Heart left ventricle (tissue), 13 donors: ENCODE data around the gene RSPH6A.

Experiments
- CTCF ChIP-seq, 12 donors: fragments of 200-600 bp; sonication (generic) in 4 of 12; IDR thresholded peaks; one replicate each; pipeline versions ENCODE4 v1.5.0 to v1.8.0; 2018 to 2022; ENCODE audit warnings: antibody characterized with exemption in 12 of 12, mild to moderate bottlenecking in 5 of 12
- POLR2A ChIP-seq, 2 donors: fragments of 450-650 bp; IDR thresholded peaks; one replicate each; pipeline ENCODE4 v1.6.1; 2017; ENCODE audit warnings: antibody characterized with exemption in 2 of 2, mild to moderate bottlenecking in 2 of 2, moderate library complexity in 2 of 2
- donor health status: ischemic (EF 13 %, LVEDD 7.1; RV severe dilation, severe dysfunction).
- donor health status: DM: no; HTN: yes; CAD: no.
- donor health status: DM: no; HTN: no; CAD: no.
- donor health status: ischemic (EF 25% LVEDD 6.9; RV normal size, moderate dysfunction).
- donor health status: ischemic (EF 25% LVEDD 5.7; RV mildly dilated, moderate dysfunction).
- donor health status: ischemic (EF 35%, LVEDD 5.7; RV mildly dilated, moderate dysfunction).
- donor health status: nonischemic (EF 11% LVEDD 7.7; RV severe dilation, severe dysfunction).
- donor health status: DM: yes; HTN: yes; CAD: no.
- donor health status: PGD.
- donor health status: ischemic (EF 29% LVEDD 5.4; RV normal size, mild dysfunction).
- donor health status: nonischemic (EF 23%, LVEDD 6.1; RV moderate dilation, normal function).

DNA sequence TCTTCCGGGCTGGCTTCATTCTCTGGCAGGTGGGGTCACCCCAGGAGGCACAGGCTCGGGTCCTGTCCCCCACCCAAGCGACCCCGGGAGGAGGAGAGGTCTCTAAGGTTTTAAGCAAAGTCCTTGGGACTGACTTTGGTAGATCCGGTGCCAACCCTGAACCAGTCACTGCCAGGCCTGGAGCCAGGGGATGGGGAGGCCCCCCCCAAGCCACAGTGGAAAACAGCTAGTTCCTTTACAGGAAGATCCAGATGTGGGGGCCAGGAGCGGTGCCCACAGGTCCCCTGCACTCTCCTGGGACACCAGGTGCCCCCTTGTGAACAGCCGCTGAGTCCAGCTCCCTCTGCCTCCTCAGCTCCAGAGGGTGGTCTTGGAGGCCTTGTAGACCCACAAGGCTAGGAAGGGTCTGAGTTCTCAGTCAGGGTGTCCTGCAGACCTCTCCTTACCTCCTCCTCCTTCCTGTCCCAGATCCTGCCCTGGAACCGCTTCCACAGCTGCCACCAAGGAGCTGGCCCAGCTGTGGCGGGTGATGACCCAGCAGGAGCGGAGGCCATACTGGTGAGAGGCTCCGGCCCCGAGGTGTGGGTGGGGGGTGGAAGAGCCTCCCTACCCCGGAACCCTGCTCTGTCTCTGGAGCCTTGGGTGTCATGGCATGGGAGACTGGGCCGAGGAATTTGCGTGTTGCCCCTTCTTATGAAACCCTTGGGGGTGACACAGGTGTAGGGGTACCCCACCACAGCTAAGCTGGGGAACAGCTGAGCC, 52.1 kb downstream of the RSPH6A start:
- no peak for TF ChIP-seq POLR2A (IDR thresholded peaks at IDR 0.05)
- TF ChIP-seq CTCF (IDR thresholded peaks at IDR 0.05) = no peak
